NCI-H1694 (cell line): ENCODE results near the gene AGR2.
"Not testable (repeated sequence)": the region's sequence is repeated elsewhere in the genome, so short reads cannot be mapped to it uniquely, and the experiment has no call there.

ENCODE experiments used
- DNase-seq: peaks from one replicate; lab custom pipeline; 2025; lab: John Stamatoyannopoulos, UW

AGR2 gene

GRCh38 chr7:16773884-16774283 is 30.9 kb downstream of the AGR2 start:
- DNase-seq, result no peak

GRCh38 chr7:16773326-16773725 is 31.5 kb downstream of the AGR2 start:
- no peak for DNase-seq

- DNase-seq, result no peak
Measured at GRCh38 chr7:16770657-16771329, 34.0 kb downstream of the AGR2 start.

- DNase-seq, result not testable (repeated sequence)
Measured at GRCh38 chr7:16769994-16770393, 34.8 kb downstream of the AGR2 start.

- DNase-seq, result no peak
Measured at GRCh38 chr7:16765436-16765859, 39.4 kb downstream of the AGR2 start.

GRCh38 chr7:16764942-16765341 is 39.9 kb downstream of the AGR2 start:
- no peak for DNase-seq

GRCh38 chr7:16762177-16762576 is 42.6 kb downstream of the AGR2 start:
- DNase-seq, result no peak

- DNase-seq, result no peak
Measured at GRCh38 chr7:16759840-16760239, 45.0 kb downstream of the AGR2 start.

- no peak for DNase-seq
Measured at GRCh38 chr7:16758631-16759611, 45.9 kb downstream of the AGR2 start.

- no peak for DNase-seq
Measured at GRCh38 chr7:16758036-16758435, 46.8 kb downstream of the AGR2 start.

- DNase-seq, result no peak
Measured at GRCh38 chr7:16755397-16755796, 49.4 kb downstream of the AGR2 start.

GRCh38 chr7:16754856-16755317 is 49.9 kb downstream of the AGR2 start:
- no peak for DNase-seq

GRCh38 chr7:16753932-16754855 is 50.6 kb downstream of the AGR2 start:
- DNase-seq, result peak; percentile 20

GRCh38 chr7:16753102-16753931 is 51.5 kb downstream of the AGR2 start, which contains the start of gene TSPAN13:
Gene TSPAN13 (plus strand): TSS chr7:16753755. CDS start chr7:16753968, 213 bp downstream.
- peak; percentile 62 for DNase-seq

- peak; percentile 14 for DNase-seq
Measured at GRCh38 chr7:16747102-16747501, 57.7 kb downstream of the AGR2 start.

GRCh38 chr7:16745645-16746044 is 59.2 kb downstream of the AGR2 start:
- no peak for DNase-seq

- no peak for DNase-seq
Measured at GRCh38 chr7:16744518-16745250, 60.1 kb downstream of the AGR2 start.

- DNase-seq, result no peak
Measured at GRCh38 chr7:16743236-16743635, 61.6 kb downstream of the AGR2 start.

GRCh38 chr7:16742547-16742946 is 62.3 kb downstream of the AGR2 start:
- no peak for DNase-seq
